ENCODE measurements around the gene MTERF1.
"Not testable (repeated sequence)": the region's sequence is repeated elsewhere in the genome, so short reads cannot be mapped to it uniquely, and the experiment has no call there.

The MTERF1 gene

GRCh38 chr7:91883676-91884362 lies 3.3 kb upstream of the MTERF1 start:
- FAIRE-seq, result no peak

GRCh38 chr7:91880016-91880412 lies 488 bp downstream of the MTERF1 start:
- FAIRE-seq, result no peak

GRCh38 chr7:91876391-91877133 lies 3.9 kb downstream of the MTERF1 start:
- peak; percentile 54 for FAIRE-seq

GRCh38 chr7:91875851-91876250 lies 4.7 kb downstream of the MTERF1 start:
- no peak for FAIRE-seq

GRCh38 chr7:91872928-91873327 lies 7.6 kb downstream of the MTERF1 start:
- FAIRE-seq, result no peak

GRCh38 chr7:91872069-91872468 lies 8.4 kb downstream of the MTERF1 start:
- FAIRE-seq, result peak; percentile 39

GRCh38 chr7:91869661-91870060 lies 10.8 kb downstream of the MTERF1 start:
- peak; percentile 52 for FAIRE-seq

GRCh38 chr7:91866599-91867148 lies 13.8 kb downstream of the MTERF1 start:
- FAIRE-seq, result no peak

GRCh38 chr7:91865511-91865910 lies 15.0 kb downstream of the MTERF1 start:
- FAIRE-seq, result no peak

GRCh38 chr7:91864604-91865003 lies 15.9 kb downstream of the MTERF1 start:
- FAIRE-seq, result not testable (repeated sequence)

- no peak for FAIRE-seq
These were observed 16.4 kb downstream of the MTERF1 start for GRCh38 chr7:91864070-91864469.

GRCh38 chr7:91852263-91852741 lies 28.2 kb downstream of the MTERF1 start:
- FAIRE-seq, result no peak

- no peak for FAIRE-seq
These were observed 30.0 kb downstream of the MTERF1 start for GRCh38 chr7:91850455-91850854.

- no peak for FAIRE-seq
These were observed 32.5 kb downstream of the MTERF1 start for GRCh38 chr7:91847876-91848588.

GRCh38 chr7:91847231-91847630 lies 33.3 kb downstream of the MTERF1 start:
- no peak for FAIRE-seq

- FAIRE-seq, result no peak
These were observed 34.1 kb downstream of the MTERF1 start for GRCh38 chr7:91846436-91846835.

- FAIRE-seq, result no peak
These were observed 36.7 kb downstream of the MTERF1 start for GRCh38 chr7:91843831-91844230.

- no peak for FAIRE-seq
These were observed 42.1 kb downstream of the MTERF1 start for GRCh38 chr7:91838439-91838838.

GRCh38 chr7:91837397-91838070 lies 43.0 kb downstream of the MTERF1 start:
- no peak for FAIRE-seq

GRCh38 chr7:91835826-91836368 lies 44.6 kb downstream of the MTERF1 start:
- no peak for FAIRE-seq

GRCh38 chr7:91835091-91835825 lies 45.2 kb downstream of the MTERF1 start:
- FAIRE-seq, result no peak
